Prostate gland (tissue), 2 donors: ENCODE measurements around the gene PLCB2.

Experiments
- POLR2AphosphoS5 ChIP-seq: sonication (generic); formaldehyde crosslinking; IDR thresholded peaks from one replicate; pipeline ENCODE4 v1.6.1; 2017; ENCODE audit warnings: antibody characterized with exemption
- TF ChIP-seq, protein P1 (sequence below), 4 experiments: fragments of 200-600 bp in 2 of 4; fragments of 450-650 bp in 2 of 4; sonication (generic) in 2 of 4; IDR thresholded peaks; 1 replicate in 3 of 4; 2 replicates in 1 of 4; pipeline ENCODE4 v1.5.1; 2016 to 2019; ENCODE audit warnings: antibody characterized with exemption in 4 of 4, mild to moderate bottlenecking in 2 of 4, moderate library complexity in 2 of 4

GRCh38 chr15:40257656-40258450, 49.9 kb downstream of the PLCB2 start:
- TF ChIP-seq, protein P1, sequence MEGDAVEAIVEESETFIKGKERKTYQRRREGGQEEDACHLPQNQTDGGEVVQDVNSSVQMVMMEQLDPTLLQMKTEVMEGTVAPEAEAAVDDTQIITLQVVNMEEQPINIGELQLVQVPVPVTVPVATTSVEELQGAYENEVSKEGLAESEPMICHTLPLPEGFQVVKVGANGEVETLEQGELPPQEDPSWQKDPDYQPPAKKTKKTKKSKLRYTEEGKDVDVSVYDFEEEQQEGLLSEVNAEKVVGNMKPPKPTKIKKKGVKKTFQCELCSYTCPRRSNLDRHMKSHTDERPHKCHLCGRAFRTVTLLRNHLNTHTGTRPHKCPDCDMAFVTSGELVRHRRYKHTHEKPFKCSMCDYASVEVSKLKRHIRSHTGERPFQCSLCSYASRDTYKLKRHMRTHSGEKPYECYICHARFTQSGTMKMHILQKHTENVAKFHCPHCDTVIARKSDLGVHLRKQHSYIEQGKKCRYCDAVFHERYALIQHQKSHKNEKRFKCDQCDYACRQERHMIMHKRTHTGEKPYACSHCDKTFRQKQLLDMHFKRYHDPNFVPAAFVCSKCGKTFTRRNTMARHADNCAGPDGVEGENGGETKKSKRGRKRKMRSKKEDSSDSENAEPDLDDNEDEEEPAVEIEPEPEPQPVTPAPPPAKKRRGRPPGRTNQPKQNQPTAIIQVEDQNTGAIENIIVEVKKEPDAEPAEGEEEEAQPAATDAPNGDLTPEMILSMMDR (IDR thresholded peaks at IDR 0.05) = no peak
- no peak for TF ChIP-seq POLR2AphosphoS5
